Right cardiac atrium (tissue), 5 donors: ENCODE results near the gene OTOGL. TPM values are rescaled to one million over a fixed set of nuclear protein-coding genes. Genes with fewer than 3 reads are reported as not detected.
"Not testable (repeated sequence)": the region's sequence is repeated elsewhere in the genome, so short reads cannot be mapped to it uniquely, and the experiment has no call there.

Source experiments
- ATAC-seq, 2 donors: fragments of 200-7000 bp; cut with Tn5 transposase; one replicate each; pipeline versions ENCODE4 v1.8.0 to v1.9.1; 2020; ENCODE audit warnings: moderate library complexity in 2 of 2, mild to moderate bottlenecking in 1 of 2
- DNase-seq, 3 donors: peaks; one replicate each; pipeline ENCODE4 v3.0.0-alpha.2; 2020
- H3K27ac ChIP-seq: one replicate; pipeline ENCODE4 v1.5.1; 2013; ENCODE audit warnings: mild to moderate bottlenecking, low read length, control low read depth, moderate library complexity
- H3K27me3 ChIP-seq: one replicate; pipeline ENCODE4 v1.6.1; 2013; ENCODE audit not compliant: control insufficient read depth, insufficient read depth
- H3K4me1 ChIP-seq: one replicate; pipeline ENCODE4 v1.6.1; 2013; ENCODE audit warnings: low read length; ENCODE audit not compliant: control insufficient read depth, insufficient read depth
- H3K4me3 ChIP-seq: one replicate; pipeline ENCODE4 v1.5.1; 2013; ENCODE audit warnings: low read length, control low read depth
- H3K9me3 ChIP-seq: one replicate; pipeline ENCODE4 v1.6.1; 2013; ENCODE audit warnings: low read length; ENCODE audit not compliant: control insufficient read depth
- WGBS: extraction: QIAGEN DNeasy Blood & Tissue Kit; methylation state at CpG from one replicate; pipeline ENCODE4 v1.1.7; 2013; 5-methylcytosine and 5-hydroxymethylcytosine counted together
- intact Hi-C, 4 donors: fragments of 100-400 bp; cut with DNase I; formaldehyde crosslinking; loops; one replicate each; pipeline versions ENCODE4 v1.11.0 to v1.14.0; 2022 to 2023
- polyA plus RNA-seq: library from polyadenylated mRNA; stranded (reverse); fragments of 200-250 nt; gene quantifications from one replicate; pipeline ENCODE4 v1.2.3, GENCODE V29; 2013
- total RNA-seq, 4 donors: library from RNA; stranded (reverse); fragmentation: NEBNext Ultra II Directional; extraction: Animal tissue kit (Norgen Biotek cat#: 25700); gene quantifications; one replicate each; pipeline ENCODE4 v1.2.1, GENCODE V29; 2021
- donor health status: healthy with polysubstance abuse.
- donor health status: DM: no; HTN: yes; CAD: no.
- donor health status: DM: no; HTN: no; CAD: no.
- donor health status: DM: no; HTN: yes; CAD: no; lungs with severe emphysema.
- donor health status: DM: yes; HTN: yes; CAD: no.

The OTOGL gene
- total and polyA plus RNA-seq, 5 donors = 8.1 to 25.9 (median 17.8) TPM

- Histone ChIP-seq H3K27me3 (no peaks in the 10 kb centered on the region), H3K27ac (no peak overlapping the region), H3K9me3 (no peaks in the 10 kb centered on the region), H3K4me1 (no peaks in the 10 kb centered on the region), H3K4me3 (no peak overlapping the region)
- intact Hi-C loops = no loop called here
- WGBS = 44% methylated on average over 3 of the region's 3 CpGs
- ATAC-seq = no peak
- no peak for DNase-seq
These were observed 122.9 kb downstream of the OTOGL start for GRCh38 chr12:80222261-80222660.

- H3K27ac ChIP-seq = no peak overlapping the region
- no peak for DNase-seq
- ATAC-seq = no peak
- H3K4me1 ChIP-seq = peaks cover 4% of the 10 kb centered on the region
- no peaks in the 10 kb centered on the region for H3K27me3 ChIP-seq
- no peak overlapping the region for H3K4me3 ChIP-seq
- intact Hi-C loops = no loop called here
- WGBS = 35% methylated on average over 1 of the region's 1 CpG
- no peaks in the 10 kb centered on the region for H3K9me3 ChIP-seq
These were observed 127.2 kb downstream of the OTOGL start for GRCh38 chr12:80226576-80226975.

GRCh38 chr12:80227904-80228303 lies 128.6 kb downstream of the OTOGL start:
- intact Hi-C loops, DNase-seq: not testable (repeated sequence)

GRCh38 chr12:80230068-80230467 lies 130.7 kb downstream of the OTOGL start:
- Histone ChIP-seq H3K27me3 (no peaks in the 10 kb centered on the region), H3K9me3 (no peaks in the 10 kb centered on the region), H3K27ac (peak overlapping the region; percentile 37), H3K4me1 (peaks cover 4% of the 10 kb centered on the region), H3K4me3 (no peak overlapping the region)
- ATAC-seq (peak in 1 of 2 donors; percentile 76), DNase-seq (peak in 2 of 3 donors; percentile 19 to 32)
- WGBS = 14% methylated on average over 3 of the region's 3 CpGs
- intact Hi-C loops = no loop called here

More at GRCh38 chr12:80227904-80228303, 128.6 kb downstream of the OTOGL start:
- not testable (repeated sequence) for H3K4me3 ChIP-seq, H3K4me1 ChIP-seq, H3K9me3 ChIP-seq, ATAC-seq, H3K27ac ChIP-seq, H3K27me3 ChIP-seq
- WGBS = 98% methylated on average over 4 of the region's 4 CpGs

GRCh38 chr12:80232837-80233236 lies 133.5 kb downstream of the OTOGL start:
- H3K4me3 ChIP-seq = no peak overlapping the region
- 79% methylated on average over 1 of the region's 1 CpG for WGBS
- no peaks in the 10 kb centered on the region for H3K9me3 ChIP-seq
- H3K4me1 ChIP-seq = peaks cover 4% of the 10 kb centered on the region
- H3K27ac ChIP-seq = no peak overlapping the region
- DNase-seq = no peak
- intact Hi-C loops = no loop called here
- no peak for ATAC-seq
- no peaks in the 10 kb centered on the region for H3K27me3 ChIP-seq

GRCh38 chr12:80233926-80234325 lies 134.6 kb downstream of the OTOGL start:
- peaks cover 4% of the 10 kb centered on the region for H3K4me1 ChIP-seq
- H3K4me3 ChIP-seq = no peak overlapping the region
- DNase-seq = no peak
- H3K9me3 ChIP-seq = no peaks in the 10 kb centered on the region
- ATAC-seq = no peak
- H3K27me3 ChIP-seq = no peaks in the 10 kb centered on the region
- H3K27ac ChIP-seq = no peak overlapping the region
- intact Hi-C loops = no loop called here

- ATAC-seq (no peak), DNase-seq (no peak)
- H3K27ac ChIP-seq = no peak overlapping the region
- H3K27me3 ChIP-seq = no peaks in the 10 kb centered on the region
- 73% methylated on average over 3 of the region's 3 CpGs for WGBS
- peaks cover 3% of the 10 kb centered on the region for H3K4me1 ChIP-seq
- intact Hi-C loops = no loop called here
- no peaks in the 10 kb centered on the region for H3K9me3 ChIP-seq
- no peak overlapping the region for H3K4me3 ChIP-seq
These were observed 135.3 kb downstream of the OTOGL start for GRCh38 chr12:80234667-80235066.

- no peak overlapping the region for H3K27ac ChIP-seq
- no peak overlapping the region for H3K4me3 ChIP-seq
- DNase-seq (no peak), ATAC-seq (no peak)
- no peaks in the 10 kb centered on the region for H3K4me1 ChIP-seq
- no peaks in the 10 kb centered on the region for H3K9me3 ChIP-seq
- intact Hi-C loops = no loop called here
- H3K27me3 ChIP-seq = no peaks in the 10 kb centered on the region
These were observed 136.6 kb downstream of the OTOGL start for GRCh38 chr12:80235944-80236343.

- Histone ChIP-seq H3K4me1 (no peaks in the 10 kb centered on the region), H3K27me3 (no peaks in the 10 kb centered on the region), H3K4me3 (no peak overlapping the region), H3K9me3 (no peaks in the 10 kb centered on the region), H3K27ac (no peak overlapping the region)
- ATAC-seq (no peak), DNase-seq (no peak)
- intact Hi-C loops = no loop called here
These were observed 140.5 kb downstream of the OTOGL start for GRCh38 chr12:80239867-80240266.

- Histone ChIP-seq H3K4me1 (no peaks in the 10 kb centered on the region), H3K27ac (no peak overlapping the region), H3K27me3 (no peaks in the 10 kb centered on the region), H3K4me3 (no peak overlapping the region), H3K9me3 (no peaks in the 10 kb centered on the region)
- WGBS = 68% methylated on average over 5 of the region's 5 CpGs
- no peak for DNase-seq
- intact Hi-C loops = no loop called here
- ATAC-seq = no peak
These were observed 142.4 kb downstream of the OTOGL start for GRCh38 chr12:80241576-80242273.

GRCh38 chr12:80242321-80242720 lies 143.0 kb downstream of the OTOGL start:
- Histone ChIP-seq H3K4me1 (no peaks in the 10 kb centered on the region), H3K9me3 (no peaks in the 10 kb centered on the region), H3K27me3 (no peaks in the 10 kb centered on the region), H3K27ac (no peak overlapping the region), H3K4me3 (no peak overlapping the region)
- ATAC-seq (no peak), DNase-seq (no peak)
- 14% methylated on average over 1 of the region's 1 CpG for WGBS
- intact Hi-C loops = no loop called here

GRCh38 chr12:80249581-80249980 lies 150.2 kb downstream of the OTOGL start:
- ATAC-seq, H3K27ac ChIP-seq, H3K4me3 ChIP-seq, H3K27me3 ChIP-seq, H3K9me3 ChIP-seq, H3K4me1 ChIP-seq, intact Hi-C loops: not testable (repeated sequence)
- WGBS = 68% methylated on average over 20 of the region's 20 CpGs
- peak in 1 of 3 donors; percentile 18 for DNase-seq
